Measurements from ENCODE around the gene MAML2.
A peak's percentile ranks its signal among the peaks of the same experiment; 100 is the strongest.
"Not testable (repeated sequence)": the region's sequence is repeated elsewhere in the genome, so short reads cannot be mapped to it uniquely, and the experiment has no call there.

Gene MAML2

GRCh38 chr11:96288915-96289314, 54.1 kb downstream of the MAML2 start:
- no peak for DNase-seq

- DNase-seq: no peak
Measured at GRCh38 chr11:96287822-96288439, 55.1 kb downstream of the MAML2 start.

- DNase-seq: not testable (repeated sequence)
Measured at GRCh38 chr11:96285985-96286384, 57.0 kb downstream of the MAML2 start.

GRCh38 chr11:96284917-96285316, 58.1 kb downstream of the MAML2 start:
- no peak for DNase-seq

- DNase-seq: no peak
Measured at GRCh38 chr11:96284401-96284800, 58.6 kb downstream of the MAML2 start.

- DNase-seq: no peak
Measured at GRCh38 chr11:96282625-96283220, 60.3 kb downstream of the MAML2 start.

GRCh38 chr11:96280444-96280843, 62.6 kb downstream of the MAML2 start:
- DNase-seq: no peak

GRCh38 chr11:96279896-96280290, 63.1 kb downstream of the MAML2 start:
- no peak for DNase-seq

GRCh38 chr11:96279018-96279895, 63.7 kb downstream of the MAML2 start:
- DNase-seq: no peak

GRCh38 chr11:96278039-96278897, 64.7 kb downstream of the MAML2 start:
- no peak for DNase-seq

- no peak for DNase-seq
Measured at GRCh38 chr11:96277696-96278038, 65.3 kb downstream of the MAML2 start.

GRCh38 chr11:96276836-96277235, 66.2 kb downstream of the MAML2 start:
- DNase-seq: no peak

- no peak for DNase-seq
Measured at GRCh38 chr11:96275801-96276594, 67.0 kb downstream of the MAML2 start.

- DNase-seq: no peak
Measured at GRCh38 chr11:96273507-96273906, 69.5 kb downstream of the MAML2 start.

- DNase-seq: no peak
Measured at GRCh38 chr11:96272529-96273222, 70.3 kb downstream of the MAML2 start.

GRCh38 chr11:96271777-96272176, 71.2 kb downstream of the MAML2 start:
- no peak for DNase-seq

- DNase-seq: not testable (repeated sequence)
Measured at GRCh38 chr11:96271352-96271751, 71.6 kb downstream of the MAML2 start.

GRCh38 chr11:96268527-96268926, 74.5 kb downstream of the MAML2 start:
- DNase-seq: not testable (repeated sequence)

GRCh38 chr11:96267496-96268032, 75.4 kb downstream of the MAML2 start:
- peak; percentile 69 for DNase-seq

- DNase-seq: no peak
Measured at GRCh38 chr11:96267001-96267495, 75.9 kb downstream of the MAML2 start.

- DNase-seq: no peak
Measured at GRCh38 chr11:96265972-96266371, 77.0 kb downstream of the MAML2 start.
